Tibial artery (tissue), 4 donors: ENCODE results near the gene VASH2.

Source experiments
- DNase-seq, 2 donors: peaks; one replicate each; pipeline ENCODE4 v3.0.0-alpha.2; 2019
- H3K27ac ChIP-seq, 2 donors: fragments of 200-600 bp; sonication (generic) in 1 of 2; 1 replicate in 1 of 2; 2 replicates in 1 of 2; pipeline ENCODE4 v1.5.1; 2018 to 2019; ENCODE audit warnings: mild to moderate bottlenecking in 1 of 2
- H3K27me3 ChIP-seq, 2 donors: fragments of 200-600 bp; sonication (generic) in 1 of 2; one replicate each; pipeline versions ENCODE4 v1.5.1 to v1.6.0; 2016 to 2019
- H3K36me3 ChIP-seq, 3 donors: fragments of 200-600 bp; sonication (generic) in 2 of 3; one replicate each; pipeline ENCODE4 v1.5.1; 2016 to 2019; ENCODE audit warnings: mild to moderate bottlenecking in 2 of 3
- H3K4me1 ChIP-seq, 4 donors: fragments of 200-600 bp; sonication (generic) in 2 of 4; 1 replicate in 3 of 4; 2 replicates in 1 of 4; pipeline ENCODE4 v1.5.1; 2016 to 2019
- H3K4me3 ChIP-seq, 2 donors: fragments of 200-600 bp; sonication (generic) in 1 of 2; 1 replicate in 1 of 2; 2 replicates in 1 of 2; pipeline ENCODE4 v1.5.1; 2018 to 2019; ENCODE audit warnings: mild to moderate bottlenecking in 2 of 2
- H3K9me3 ChIP-seq, 3 donors: fragments of 200-600 bp; sonication (generic) in 1 of 3; one replicate each; pipeline ENCODE4 v1.5.1; 2016 to 2019
- CTCF ChIP-seq, 2 experiments: fragments of 200-600 bp in 1 of 2; fragments of 450-650 bp in 1 of 2; IDR thresholded peaks; one replicate each; pipeline ENCODE4 v1.5.1; 2017 to 2019; ENCODE audit warnings: antibody characterized with exemption in 2 of 2, mild to moderate bottlenecking in 1 of 2, moderate library complexity in 1 of 2
- intact Hi-C: fragments of 100-400 bp; cut with DNase I; formaldehyde crosslinking; loops from one replicate; pipeline ENCODE4 v1.15.0; 2023; ENCODE audit warnings: low total_unique reads

The VASH2 gene

GRCh38 chr1:212943393-212943710 lies 7.0 kb upstream of the VASH2 start:
- DNase-seq = no peak
- no peak for TF ChIP-seq CTCF (IDR thresholded peaks at IDR 0.05)
- intact Hi-C loops = no loop called here

GRCh38 chr1:212944229-212944901 lies 6.0 kb upstream of the VASH2 start:
- Histone ChIP-seq H3K36me3 (no peaks in the 10 kb centered on the region), H3K27ac (no peak overlapping the region), H3K4me3 (no peak overlapping the region), H3K4me1 (no peaks in the 10 kb centered on the region), H3K9me3 (peaks cover 0 to 13% (median 7%) of the 10 kb centered on the region in 3 donors), H3K27me3 (peaks cover 0 to 7% of the 10 kb centered on the region in 2 donors)
- DNase-seq = no peak
- intact Hi-C loops = no loop called here
- no peak for TF ChIP-seq CTCF (IDR thresholded peaks at IDR 0.05)

More at GRCh38 chr1:212943393-212943710, 7.0 kb upstream of the VASH2 start:
- Histone ChIP-seq H3K9me3 (peaks cover 0 to 13% (median 7%) of the 10 kb centered on the region in 3 donors), H3K27me3 (peaks cover 0 to 4% of the 10 kb centered on the region in 2 donors), H3K4me3 (no peak overlapping the region), H3K36me3 (no peaks in the 10 kb centered on the region), H3K27ac (no peak overlapping the region), H3K4me1 (no peaks in the 10 kb centered on the region)

GRCh38 chr1:212945056-212945455 lies 5.3 kb upstream of the VASH2 start:
- no peaks in the 10 kb centered on the region for H3K4me1 ChIP-seq
- no peak for TF ChIP-seq CTCF (IDR thresholded peaks at IDR 0.05)
- DNase-seq = no peak
- no peak overlapping the region for H3K4me3 ChIP-seq
- H3K9me3 ChIP-seq = peaks cover 0 to 8% (median 2%) of the 10 kb centered on the region in 3 donors
- H3K36me3 ChIP-seq = no peaks in the 10 kb centered on the region
- no peak overlapping the region for H3K27ac ChIP-seq
- intact Hi-C loops = no loop called here
- peaks cover 0 to 11% of the 10 kb centered on the region in 2 donors for H3K27me3 ChIP-seq

- TF ChIP-seq CTCF (IDR thresholded peaks at IDR 0.05) = no peak
- intact Hi-C loops = no loop called here
- Histone ChIP-seq H3K4me3 (no peak overlapping the region), H3K36me3 (no peaks in the 10 kb centered on the region), H3K4me1 (peaks cover 0 to 5% (median 2%) of the 10 kb centered on the region in 4 donors), H3K27me3 (peaks cover 0 to 13% of the 10 kb centered on the region in 2 donors), H3K27ac (no peak overlapping the region), H3K9me3 (peaks cover 0 to 2% (median 0%) of the 10 kb centered on the region in 3 donors)
- DNase-seq = no peak
Measured at GRCh38 chr1:212945463-212946160, 4.7 kb upstream of the VASH2 start.

GRCh38 chr1:212946872-212947271 lies 3.5 kb upstream of the VASH2 start:
- Histone ChIP-seq H3K36me3 (no peaks in the 10 kb centered on the region), H3K27me3 (peaks cover 0 to 15% of the 10 kb centered on the region in 2 donors), H3K4me3 (no peak overlapping the region), H3K4me1 (peaks cover 0 to 16% (median 11%) of the 10 kb centered on the region in 4 donors), H3K9me3 (no peaks in the 10 kb centered on the region), H3K27ac (no peak overlapping the region)
- DNase-seq = no peak
- intact Hi-C loops = no loop called here
- no peak for TF ChIP-seq CTCF (IDR thresholded peaks at IDR 0.05)
